ENCODE measurements around the gene PRR11. TPM values are rescaled to one million over a fixed set of nuclear protein-coding genes. Genes with fewer than 3 reads are reported as not detected.

PRR11 gene
- total RNA-seq, 1 experiment from 2014 or later, result 39.8 TPM

DNA sequence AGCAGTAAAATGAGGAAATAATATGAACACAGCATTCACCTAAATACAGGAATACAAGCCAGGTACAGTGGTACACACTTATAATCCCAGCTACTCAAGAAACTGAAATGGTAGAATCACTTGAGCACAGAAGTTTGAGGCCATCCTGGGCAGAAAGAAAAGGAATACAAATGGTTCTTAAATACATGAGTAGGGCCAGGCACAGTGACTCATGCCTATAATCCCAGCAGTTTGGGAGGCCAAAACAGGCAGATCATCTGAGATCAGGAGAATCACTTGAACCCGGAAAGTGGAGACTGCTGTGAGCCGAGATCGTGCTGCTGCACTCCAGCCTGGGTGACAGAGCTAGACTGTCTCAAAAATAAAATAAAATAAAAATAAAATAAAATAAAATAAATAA is 31.3 kb downstream of the PRR11 start:
- no peak for DNase-seq (ENCODE audit: low read depth, low spot score)
- in situ Hi-C loops (cut with HindIII; ENCODE audit: low pct_unique_long_range_greater_than_20kb, low sequenced_read_pairs), result no loop called here
- ChIA-PET CTCF (no interaction called here), POLR2A (no interaction called here)
- Histone ChIP-seq H3K27me3 (ENCODE audit: control insufficient read depth, insufficient read depth, low read length) (no peaks in the 10 kb centered on the region), H3K9me3 (ENCODE audit: control insufficient read depth, insufficient read depth, low read depth, low read length) (no peaks in the 10 kb centered on the region), H3K36me3 (ENCODE audit: control insufficient read depth, insufficient read depth, low read length) (peaks cover 2% of the 10 kb centered on the region; the same call in 1 of the 2 replicates), H3K4me3 (ENCODE audit: low read depth in 2 of 2, low read length in 2 of 2) (no peak overlapping the region), H3K4me1 (ENCODE audit: control insufficient read depth, insufficient read depth, low read length) (no peaks in the 10 kb centered on the region), H3K27ac (ENCODE audit: low read length) (no peak overlapping the region)
- ATAC-seq, result no peak
- intact Hi-C loops (cut with micrococcal nuclease; ENCODE audit: unreplicated experiment), result no loop called here
- TF ChIP-seq, protein P1, sequence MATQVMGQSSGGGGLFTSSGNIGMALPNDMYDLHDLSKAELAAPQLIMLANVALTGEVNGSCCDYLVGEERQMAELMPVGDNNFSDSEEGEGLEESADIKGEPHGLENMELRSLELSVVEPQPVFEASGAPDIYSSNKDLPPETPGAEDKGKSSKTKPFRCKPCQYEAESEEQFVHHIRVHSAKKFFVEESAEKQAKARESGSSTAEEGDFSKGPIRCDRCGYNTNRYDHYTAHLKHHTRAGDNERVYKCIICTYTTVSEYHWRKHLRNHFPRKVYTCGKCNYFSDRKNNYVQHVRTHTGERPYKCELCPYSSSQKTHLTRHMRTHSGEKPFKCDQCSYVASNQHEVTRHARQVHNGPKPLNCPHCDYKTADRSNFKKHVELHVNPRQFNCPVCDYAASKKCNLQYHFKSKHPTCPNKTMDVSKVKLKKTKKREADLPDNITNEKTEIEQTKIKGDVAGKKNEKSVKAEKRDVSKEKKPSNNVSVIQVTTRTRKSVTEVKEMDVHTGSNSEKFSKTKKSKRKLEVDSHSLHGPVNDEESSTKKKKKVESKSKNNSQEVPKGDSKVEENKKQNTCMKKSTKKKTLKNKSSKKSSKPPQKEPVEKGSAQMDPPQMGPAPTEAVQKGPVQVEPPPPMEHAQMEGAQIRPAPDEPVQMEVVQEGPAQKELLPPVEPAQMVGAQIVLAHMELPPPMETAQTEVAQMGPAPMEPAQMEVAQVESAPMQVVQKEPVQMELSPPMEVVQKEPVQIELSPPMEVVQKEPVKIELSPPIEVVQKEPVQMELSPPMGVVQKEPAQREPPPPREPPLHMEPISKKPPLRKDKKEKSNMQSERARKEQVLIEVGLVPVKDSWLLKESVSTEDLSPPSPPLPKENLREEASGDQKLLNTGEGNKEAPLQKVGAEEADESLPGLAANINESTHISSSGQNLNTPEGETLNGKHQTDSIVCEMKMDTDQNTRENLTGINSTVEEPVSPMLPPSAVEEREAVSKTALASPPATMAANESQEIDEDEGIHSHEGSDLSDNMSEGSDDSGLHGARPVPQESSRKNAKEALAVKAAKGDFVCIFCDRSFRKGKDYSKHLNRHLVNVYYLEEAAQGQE (IDR thresholded peaks at IDR 0.05; ENCODE audit: insufficient read depth in 1 of 2, low read depth in 2 of 2, low read length in 1 of 2), result no peak
- TF ChIP-seq POLR2AphosphoS5 (IDR thresholded peaks at IDR 0.05; ENCODE audit: low read depth, low read length), result no peak
- BruUV-seq (replicated peaks), result no TSS peak

- Histone ChIP-seq H3K4me3 (ENCODE audit: low read depth in 2 of 2, low read length in 2 of 2) (no peak overlapping the region), H3K4me1 (ENCODE audit: control insufficient read depth, insufficient read depth, low read length) (no peaks in the 10 kb centered on the region), H3K36me3 (ENCODE audit: control insufficient read depth, insufficient read depth, low read length) (peaks cover 2% of the 10 kb centered on the region; the same call in 1 of the 2 replicates), H3K27ac (ENCODE audit: low read length) (no peak overlapping the region), H3K27me3 (ENCODE audit: control insufficient read depth, insufficient read depth, low read length) (no peaks in the 10 kb centered on the region), H3K9me3 (ENCODE audit: control insufficient read depth, insufficient read depth, low read depth, low read length) (no peaks in the 10 kb centered on the region)
- no peak for DNase-seq (ENCODE audit: low read depth, low spot score)
- POLR2A ChIA-PET, result interaction anchor here (0.5 to 0.6 kb wide), 2 partner anchors 48 to 533 kb away, joined by 3 to 4 read pairs; no protein-coding TSS in a partner anchor
- intact Hi-C loops (cut with micrococcal nuclease; ENCODE audit: unreplicated experiment) (no loop called here), in situ Hi-C loops (cut with HindIII; ENCODE audit: low pct_unique_long_range_greater_than_20kb, low sequenced_read_pairs) (no loop called here)
- ATAC-seq, result no peak
- BruUV-seq (replicated peaks), result no TSS peak
- CTCF ChIA-PET, result no interaction called here
- no peak for TF ChIP-seq POLR2AphosphoS5 (IDR thresholded peaks at IDR 0.05; ENCODE audit: low read depth, low read length)
- TF ChIP-seq, protein P2, sequence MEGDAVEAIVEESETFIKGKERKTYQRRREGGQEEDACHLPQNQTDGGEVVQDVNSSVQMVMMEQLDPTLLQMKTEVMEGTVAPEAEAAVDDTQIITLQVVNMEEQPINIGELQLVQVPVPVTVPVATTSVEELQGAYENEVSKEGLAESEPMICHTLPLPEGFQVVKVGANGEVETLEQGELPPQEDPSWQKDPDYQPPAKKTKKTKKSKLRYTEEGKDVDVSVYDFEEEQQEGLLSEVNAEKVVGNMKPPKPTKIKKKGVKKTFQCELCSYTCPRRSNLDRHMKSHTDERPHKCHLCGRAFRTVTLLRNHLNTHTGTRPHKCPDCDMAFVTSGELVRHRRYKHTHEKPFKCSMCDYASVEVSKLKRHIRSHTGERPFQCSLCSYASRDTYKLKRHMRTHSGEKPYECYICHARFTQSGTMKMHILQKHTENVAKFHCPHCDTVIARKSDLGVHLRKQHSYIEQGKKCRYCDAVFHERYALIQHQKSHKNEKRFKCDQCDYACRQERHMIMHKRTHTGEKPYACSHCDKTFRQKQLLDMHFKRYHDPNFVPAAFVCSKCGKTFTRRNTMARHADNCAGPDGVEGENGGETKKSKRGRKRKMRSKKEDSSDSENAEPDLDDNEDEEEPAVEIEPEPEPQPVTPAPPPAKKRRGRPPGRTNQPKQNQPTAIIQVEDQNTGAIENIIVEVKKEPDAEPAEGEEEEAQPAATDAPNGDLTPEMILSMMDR (IDR thresholded peaks at IDR 0.05), result no peak
- no peak for TF ChIP-seq TCF7L2 (IDR thresholded peaks at IDR 0.05; ENCODE audit: low read depth, low read length)
- no peak for TF ChIP-seq SIN3A (IDR thresholded peaks at IDR 0.05; ENCODE audit: borderline replicate concordance, insufficient read depth, low read depth, low read length)
- TF ChIP-seq, protein P1 (IDR thresholded peaks at IDR 0.05; ENCODE audit: insufficient read depth in 1 of 2, low read depth in 2 of 2, low read length in 1 of 2), result no peak
Observed at GRCh38 chr17:59190806-59191205, 35.3 kb downstream of the PRR11 start.
